Jurkat, Clone E6-1 (cell line): ENCODE data around the gene MANSC1.

Experiments
- DNase-seq: peaks from one replicate; pipeline ENCODE4 v3.0.0-alpha.2; 2011; ENCODE audit warnings: low read depth, low spot score
- H3K4me3 ChIP-seq: 2 replicates; pipeline ENCODE4 v1.5.1; 2011; ENCODE audit warnings: mild to moderate bottlenecking, low read length, control low read depth, moderate library complexity

MANSC1 gene

GRCh38 chr12:12282202-12282601 is 67.8 kb downstream of the MANSC1 start:
- DNase-seq, result no peak
- no peak overlapping the region for H3K4me3 ChIP-seq

GRCh38 chr12:12281134-12281533 is 68.9 kb downstream of the MANSC1 start:
- no peak overlapping the region for H3K4me3 ChIP-seq
- no peak for DNase-seq

- no peak for DNase-seq
- no peak overlapping the region for H3K4me3 ChIP-seq
Observed at GRCh38 chr12:12278899-12279298, 71.1 kb downstream of the MANSC1 start.
